ENCODE measurements around the gene NRXN2.

DNA sequence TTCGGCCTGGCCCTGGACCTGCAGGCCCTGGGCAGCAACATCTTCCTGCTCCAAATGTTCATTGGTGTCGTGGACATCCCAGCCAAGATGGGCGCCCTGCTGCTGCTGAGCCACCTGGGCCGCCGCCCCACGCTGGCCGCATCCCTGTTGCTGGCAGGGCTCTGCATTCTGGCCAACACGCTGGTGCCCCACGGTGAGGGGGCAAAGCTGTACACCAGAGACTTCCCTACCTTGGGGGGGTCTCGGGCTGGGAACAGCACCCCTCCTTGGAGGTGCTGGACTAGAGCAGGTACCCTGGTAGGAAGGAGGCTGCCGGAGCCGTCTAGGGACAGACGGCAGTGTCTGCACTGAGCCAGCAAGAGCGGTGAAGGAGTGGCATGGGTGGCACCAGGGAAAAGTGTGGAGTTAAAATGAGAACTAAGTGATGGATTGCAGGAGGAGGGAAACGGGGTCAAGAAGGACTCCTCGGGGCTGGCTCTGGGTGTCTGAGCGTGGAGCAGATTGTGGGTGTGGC is 123.2 kb downstream of the NRXN2 start:
- TF ChIP-seq POLR2AphosphoS5 (IDR thresholded peaks at IDR 0.05; ENCODE audit: insufficient read depth, low read depth, low read length) (no peak), CTCF (IDR thresholded peaks at IDR 0.05; ENCODE audit: extremely low read depth in 1 of 2, insufficient read depth in 1 of 2, low read depth in 1 of 2, low read length in 2 of 2) (no peak), POLR2A (IDR thresholded peaks at IDR 0.05; ENCODE audit: low read depth, low read length) (no peak), EZH2 (IDR thresholded peaks at IDR 0.05; ENCODE audit: borderline replicate concordance, low read depth, low read length, severe bottlenecking) (no peak), JUN (IDR thresholded peaks at IDR 0.05; ENCODE audit: borderline replicate concordance, insufficient read depth, insufficient read length, low read depth) (no peak), FOS (IDR thresholded peaks at IDR 0.05; ENCODE audit: borderline replicate concordance, insufficient read depth, low read length) (no peak)
- TF ChIP-seq, protein P1, sequence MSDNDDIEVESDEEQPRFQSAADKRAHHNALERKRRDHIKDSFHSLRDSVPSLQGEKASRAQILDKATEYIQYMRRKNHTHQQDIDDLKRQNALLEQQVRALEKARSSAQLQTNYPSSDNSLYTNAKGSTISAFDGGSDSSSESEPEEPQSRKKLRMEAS (IDR thresholded peaks at IDR 0.05; ENCODE audit: insufficient read depth, insufficient read length) = no peak

Measured in endothelial cell of umbilical vein (primary cell).